MM.1S (cell line): ENCODE data around the gene FTH1.
"Not testable (repeated sequence)": the region's sequence is repeated elsewhere in the genome, so short reads cannot be mapped to it uniquely, and the experiment has no call there.

Experiments used
- EZH2 ChIP-seq: fragments of 300-600 bp; sonication (generic); optimal IDR thresholded peaks from 2 replicates; pipeline ENCODE3; 2017; ENCODE audit warnings: low read depth, mild to moderate bottlenecking, antibody characterized with exemption, low read length, mixed read lengths
- TF ChIP-seq, protein P1 (sequence below): fragments of 300-600 bp; sonication (generic); IDR thresholded peaks from 2 replicates; pipeline ENCODE4 v1.5.1; 2016; ENCODE audit warnings: antibody characterized with exemption, low read length, mixed read lengths

GRCh38 chr11:61953632-61954031 lies 13.8 kb downstream of the FTH1 start:
- TF ChIP-seq, protein P1, sequence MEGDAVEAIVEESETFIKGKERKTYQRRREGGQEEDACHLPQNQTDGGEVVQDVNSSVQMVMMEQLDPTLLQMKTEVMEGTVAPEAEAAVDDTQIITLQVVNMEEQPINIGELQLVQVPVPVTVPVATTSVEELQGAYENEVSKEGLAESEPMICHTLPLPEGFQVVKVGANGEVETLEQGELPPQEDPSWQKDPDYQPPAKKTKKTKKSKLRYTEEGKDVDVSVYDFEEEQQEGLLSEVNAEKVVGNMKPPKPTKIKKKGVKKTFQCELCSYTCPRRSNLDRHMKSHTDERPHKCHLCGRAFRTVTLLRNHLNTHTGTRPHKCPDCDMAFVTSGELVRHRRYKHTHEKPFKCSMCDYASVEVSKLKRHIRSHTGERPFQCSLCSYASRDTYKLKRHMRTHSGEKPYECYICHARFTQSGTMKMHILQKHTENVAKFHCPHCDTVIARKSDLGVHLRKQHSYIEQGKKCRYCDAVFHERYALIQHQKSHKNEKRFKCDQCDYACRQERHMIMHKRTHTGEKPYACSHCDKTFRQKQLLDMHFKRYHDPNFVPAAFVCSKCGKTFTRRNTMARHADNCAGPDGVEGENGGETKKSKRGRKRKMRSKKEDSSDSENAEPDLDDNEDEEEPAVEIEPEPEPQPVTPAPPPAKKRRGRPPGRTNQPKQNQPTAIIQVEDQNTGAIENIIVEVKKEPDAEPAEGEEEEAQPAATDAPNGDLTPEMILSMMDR, result not testable (repeated sequence)
- not testable (repeated sequence) for TF ChIP-seq EZH2
